Measurements from ENCODE around the gene SIRT4. TPM values are rescaled to one million over a fixed set of nuclear protein-coding genes. Genes with fewer than 3 reads are reported as not detected.
A peak's percentile ranks its signal among the peaks of the same experiment; 100 is the strongest.

Gene SIRT4
- total and polyA plus RNA-seq, 2 of the 13 experiments (the other 11 are each of a cell fraction or from before 2014, with no cell fraction given) = 3.4 to 5.8 TPM

GRCh38 chr12:120321382-120322202 is 19.5 kb downstream of the SIRT4 start (continued):
- TF ChIP-seq DMAP1 (CRISPR knock-in tag; IDR thresholded peaks at IDR 0.05) (no peak), XRCC5 (optimal IDR thresholded peaks at IDR 0.05; ENCODE audit: low read length) (no peak), BCL6 (CRISPR knock-in tag; IDR thresholded peaks at IDR 0.05) (peak; percentile 74), ZNF564 (CRISPR knock-in tag; IDR thresholded peaks at IDR 0.05) (peak; percentile 61; the same call in 1 of the 2 replicates), AFF4 (CRISPR knock-in tag; IDR thresholded peaks at IDR 0.05) (no peak), LCORL (IDR thresholded peaks at IDR 0.05) (no peak), LCORL (CRISPR knock-in tag; IDR thresholded peaks at IDR 0.05) (no peak), SNAPC2 (CRISPR knock-in tag; IDR thresholded peaks at IDR 0.05) (no peak), ZNF773 (CRISPR knock-in tag; IDR thresholded peaks at IDR 0.05; ENCODE audit: borderline replicate concordance) (no peak), ZNF839 (CRISPR knock-in tag; IDR thresholded peaks at IDR 0.05; ENCODE audit: borderline replicate concordance) (no peak), RBM22 (optimal IDR thresholded peaks at IDR 0.05; ENCODE audit: low read length) (no peak), ZNF33A (CRISPR knock-in tag; IDR thresholded peaks at IDR 0.05; ENCODE audit: borderline replicate concordance) (no peak), SRY (CRISPR knock-in tag; IDR thresholded peaks at IDR 0.05) (no peak), ZSCAN21 (CRISPR knock-in tag; IDR thresholded peaks at IDR 0.05; ENCODE audit: borderline replicate concordance) (no peak), GATA4 (IDR thresholded peaks at IDR 0.05; ENCODE audit: borderline replicate concordance, low read depth) (no peak), ZNF546 (CRISPR knock-in tag; conservative IDR thresholded peaks at IDR 0.05) (no peak), FUBP1 (CRISPR knock-in tag; IDR thresholded peaks at IDR 0.05; ENCODE audit: borderline replicate concordance) (no peak)
- TF ChIP-seq, protein P1, sequence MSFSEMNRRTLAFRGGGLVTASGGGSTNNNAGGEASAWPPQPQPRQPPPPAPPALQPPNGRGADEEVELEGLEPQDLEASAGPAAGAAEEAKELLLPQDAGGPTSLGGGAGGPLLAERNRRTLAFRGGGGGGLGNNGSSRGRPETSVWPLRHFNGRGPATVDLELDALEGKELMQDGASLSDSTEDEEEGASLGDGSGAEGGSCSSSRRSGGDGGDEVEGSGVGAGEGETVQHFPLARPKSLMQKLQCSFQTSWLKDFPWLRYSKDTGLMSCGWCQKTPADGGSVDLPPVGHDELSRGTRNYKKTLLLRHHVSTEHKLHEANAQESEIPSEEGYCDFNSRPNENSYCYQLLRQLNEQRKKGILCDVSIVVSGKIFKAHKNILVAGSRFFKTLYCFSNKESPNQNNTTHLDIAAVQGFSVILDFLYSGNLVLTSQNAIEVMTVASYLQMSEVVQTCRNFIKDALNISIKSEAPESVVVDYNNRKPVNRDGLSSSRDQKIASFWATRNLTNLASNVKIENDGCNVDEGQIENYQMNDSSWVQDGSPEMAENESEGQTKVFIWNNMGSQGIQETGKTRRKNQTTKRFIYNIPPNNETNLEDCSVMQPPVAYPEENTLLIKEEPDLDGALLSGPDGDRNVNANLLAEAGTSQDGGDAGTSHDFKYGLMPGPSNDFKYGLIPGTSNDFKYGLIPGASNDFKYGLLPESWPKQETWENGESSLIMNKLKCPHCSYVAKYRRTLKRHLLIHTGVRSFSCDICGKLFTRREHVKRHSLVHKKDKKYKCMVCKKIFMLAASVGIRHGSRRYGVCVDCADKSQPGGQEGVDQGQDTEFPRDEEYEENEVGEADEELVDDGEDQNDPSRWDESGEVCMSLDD (CRISPR knock-in tag; IDR thresholded peaks at IDR 0.05; ENCODE audit: borderline replicate concordance) = no peak
- TF ChIP-seq, protein P2, sequence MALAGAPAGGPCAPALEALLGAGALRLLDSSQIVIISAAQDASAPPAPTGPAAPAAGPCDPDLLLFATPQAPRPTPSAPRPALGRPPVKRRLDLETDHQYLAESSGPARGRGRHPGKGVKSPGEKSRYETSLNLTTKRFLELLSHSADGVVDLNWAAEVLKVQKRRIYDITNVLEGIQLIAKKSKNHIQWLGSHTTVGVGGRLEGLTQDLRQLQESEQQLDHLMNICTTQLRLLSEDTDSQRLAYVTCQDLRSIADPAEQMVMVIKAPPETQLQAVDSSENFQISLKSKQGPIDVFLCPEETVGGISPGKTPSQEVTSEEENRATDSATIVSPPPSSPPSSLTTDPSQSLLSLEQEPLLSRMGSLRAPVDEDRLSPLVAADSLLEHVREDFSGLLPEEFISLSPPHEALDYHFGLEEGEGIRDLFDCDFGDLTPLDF (CRISPR knock-in tag; IDR thresholded peaks at IDR 0.05) = no peak

All from HepG2 (cell line).